Activated naive CD8-positive, alpha-beta T cell treated with anti-CD3 and anti-CD28 coated beads, Interleukin-2, amount 50 U/mL, for 24 hours (primary cell): Measurements from ENCODE around the gene ENPEP.
A peak's percentile ranks its signal among the peaks of the same experiment; 100 is the strongest.
"Not testable (repeated sequence)": the region's sequence is repeated elsewhere in the genome, so short reads cannot be mapped to it uniquely, and the experiment has no call there.

ENCODE experiments used
- ATAC-seq: fragments of 150-1000 bp; cut with Tn5 transposase; one replicate; pipeline ENCODE4 v1.10.0; 2021
- DNase-seq: peaks from one replicate; pipeline ENCODE4 v3.0.0; 2021
- H3K27ac Mint-ChIP-seq: one replicate; pipeline ENCODE4 v1.8.0; 2021; ENCODE audit warnings: mild to moderate bottlenecking, mixed read lengths
- H3K27me3 Mint-ChIP-seq: one replicate; pipeline ENCODE4 v1.8.0; 2021; ENCODE audit warnings: mixed read lengths
- H3K36me3 Mint-ChIP-seq: one replicate; pipeline ENCODE4 v1.8.0; 2021; ENCODE audit warnings: low read depth, mixed read lengths
- H3K4me1 Mint-ChIP-seq: one replicate; pipeline ENCODE4 v1.8.0; 2021; ENCODE audit warnings: mixed read lengths
- H3K4me3 Mint-ChIP-seq: one replicate; pipeline ENCODE4 v1.8.0; 2021; ENCODE audit warnings: mild to moderate bottlenecking, moderate library complexity, mixed read lengths
- H3K9me3 Mint-ChIP-seq: one replicate; pipeline ENCODE4 v1.8.0; 2021; ENCODE audit warnings: mixed read lengths

The ENPEP gene

GRCh38 chr4:110526589-110526988, 50.6 kb downstream of the ENPEP start:
- Mint-ChIP-seq H3K27ac (no peak overlapping the region), H3K27me3 (peaks cover 31% of the 10 kb centered on the region), H3K36me3 (no peaks in the 10 kb centered on the region), H3K4me1 (peaks cover 13% of the 10 kb centered on the region), H3K9me3 (no peaks in the 10 kb centered on the region), H3K4me3 (no peak overlapping the region)
- DNase-seq (no peak), ATAC-seq (no peak)

- peak; percentile 86 for ATAC-seq
- peak; percentile 16 for DNase-seq
- peaks cover 33% of the 10 kb centered on the region for H3K27me3 Mint-ChIP-seq
- peak overlapping the region; percentile 64 for H3K27ac Mint-ChIP-seq
- no peaks in the 10 kb centered on the region for H3K9me3 Mint-ChIP-seq
- H3K4me1 Mint-ChIP-seq = peaks cover 13% of the 10 kb centered on the region
- H3K4me3 Mint-ChIP-seq = no peak overlapping the region
- no peaks in the 10 kb centered on the region for H3K36me3 Mint-ChIP-seq
Measured at GRCh38 chr4:110527156-110527555, 51.2 kb downstream of the ENPEP start.

DNA sequence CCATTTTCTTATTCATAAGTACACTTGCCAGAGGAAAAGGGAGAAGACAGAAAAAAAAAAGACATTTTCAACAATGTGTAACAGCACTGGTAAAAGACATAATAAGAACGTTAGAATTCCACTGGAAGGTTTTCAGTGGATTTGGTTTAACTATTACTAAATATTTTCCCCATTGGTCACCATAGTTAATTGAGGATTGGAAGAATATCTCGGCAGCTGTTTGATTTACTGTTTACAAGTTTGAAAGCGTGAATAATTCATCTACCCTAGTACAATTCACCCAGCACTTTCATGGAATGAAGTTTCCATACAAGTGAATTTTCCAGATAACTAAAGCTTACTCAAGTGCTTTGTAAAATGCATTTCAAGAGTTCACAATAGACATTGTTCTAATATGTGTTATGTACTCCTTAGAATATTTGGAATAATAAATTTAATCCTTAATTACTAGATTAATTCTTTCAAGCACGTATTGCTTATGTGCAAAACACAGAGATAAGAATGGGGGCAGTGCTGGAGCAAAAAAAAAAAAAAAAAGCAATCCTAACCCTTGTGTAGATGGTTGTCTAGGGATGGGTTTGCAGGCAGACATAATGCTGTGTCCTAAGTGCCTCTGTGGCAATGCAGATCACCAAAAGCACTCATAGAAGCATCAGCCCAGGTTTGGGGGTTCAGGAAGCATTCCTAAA, 57.1 kb downstream of the ENPEP start:
- ATAC-seq (no peak), DNase-seq (no peak)
- no peaks in the 10 kb centered on the region for H3K36me3 Mint-ChIP-seq
- no peak overlapping the region for H3K27ac Mint-ChIP-seq
- H3K4me1 Mint-ChIP-seq = no peaks in the 10 kb centered on the region
- peaks cover 27% of the 10 kb centered on the region for H3K27me3 Mint-ChIP-seq
- no peak overlapping the region for H3K4me3 Mint-ChIP-seq
- no peaks in the 10 kb centered on the region for H3K9me3 Mint-ChIP-seq

DNA sequence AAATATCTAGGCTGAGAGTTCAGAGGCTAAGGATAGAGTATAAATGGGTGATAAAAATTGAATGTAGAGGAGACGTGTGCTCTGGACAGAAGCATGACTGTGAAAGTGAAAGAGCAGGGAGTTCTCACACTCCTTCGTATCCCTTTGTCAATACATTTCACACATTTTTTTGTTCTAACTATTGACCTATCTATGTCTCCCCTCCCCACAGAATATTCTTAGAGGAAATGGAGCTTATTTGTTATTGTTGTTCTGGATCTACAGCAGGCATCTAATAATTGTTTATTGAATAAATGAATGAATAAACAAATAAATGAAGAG, 57.6 kb downstream of the ENPEP start:
- ATAC-seq (no peak), DNase-seq (no peak)
- peaks cover 23% of the 10 kb centered on the region for H3K27me3 Mint-ChIP-seq
- no peaks in the 10 kb centered on the region for H3K4me1 Mint-ChIP-seq
- H3K27ac Mint-ChIP-seq = no peak overlapping the region
- H3K4me3 Mint-ChIP-seq = no peak overlapping the region
- no peaks in the 10 kb centered on the region for H3K9me3 Mint-ChIP-seq
- H3K36me3 Mint-ChIP-seq = no peaks in the 10 kb centered on the region

DNA sequence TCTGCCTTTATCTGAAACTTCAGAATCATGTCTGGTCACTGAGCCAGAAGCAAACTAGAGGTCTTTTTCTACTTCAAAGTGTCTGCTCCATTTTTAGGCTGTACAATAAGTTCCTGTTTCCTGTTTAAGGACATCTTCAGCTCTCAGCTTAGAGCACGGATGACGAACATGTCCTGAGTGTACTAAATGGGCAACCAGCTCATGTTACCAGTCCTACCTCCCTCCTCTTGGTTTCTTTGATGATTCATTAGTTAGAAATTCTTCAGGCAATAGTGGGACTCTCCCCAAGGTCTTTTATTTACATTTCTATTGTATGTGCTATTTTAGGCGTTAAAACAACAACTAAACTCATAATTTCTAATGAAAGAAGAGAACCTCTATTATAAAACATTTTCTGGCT, 58.0 kb downstream of the ENPEP start:
- Mint-ChIP-seq H3K4me1 (no peaks in the 10 kb centered on the region), H3K9me3 (no peaks in the 10 kb centered on the region), H3K4me3 (no peak overlapping the region), H3K27ac (no peak overlapping the region), H3K27me3 (peaks cover 23% of the 10 kb centered on the region), H3K36me3 (no peaks in the 10 kb centered on the region)
- DNase-seq = no peak
- no peak for ATAC-seq

- H3K36me3 Mint-ChIP-seq = no peaks in the 10 kb centered on the region
- DNase-seq = no peak
- no peak for ATAC-seq
- H3K9me3 Mint-ChIP-seq = no peaks in the 10 kb centered on the region
- H3K27me3 Mint-ChIP-seq = peaks cover 18% of the 10 kb centered on the region
- H3K4me3 Mint-ChIP-seq = no peak overlapping the region
- no peaks in the 10 kb centered on the region for H3K4me1 Mint-ChIP-seq
- H3K27ac Mint-ChIP-seq = no peak overlapping the region
Measured at GRCh38 chr4:110540581-110540980, 64.6 kb downstream of the ENPEP start.

- H3K27ac Mint-ChIP-seq = no peak overlapping the region
- no peaks in the 10 kb centered on the region for H3K4me1 Mint-ChIP-seq
- no peaks in the 10 kb centered on the region for H3K36me3 Mint-ChIP-seq
- ATAC-seq (no peak), DNase-seq (no peak)
- no peaks in the 10 kb centered on the region for H3K9me3 Mint-ChIP-seq
- H3K4me3 Mint-ChIP-seq = no peak overlapping the region
- peaks cover 19% of the 10 kb centered on the region for H3K27me3 Mint-ChIP-seq
Measured at GRCh38 chr4:110540982-110541451, 65.1 kb downstream of the ENPEP start.

DNA sequence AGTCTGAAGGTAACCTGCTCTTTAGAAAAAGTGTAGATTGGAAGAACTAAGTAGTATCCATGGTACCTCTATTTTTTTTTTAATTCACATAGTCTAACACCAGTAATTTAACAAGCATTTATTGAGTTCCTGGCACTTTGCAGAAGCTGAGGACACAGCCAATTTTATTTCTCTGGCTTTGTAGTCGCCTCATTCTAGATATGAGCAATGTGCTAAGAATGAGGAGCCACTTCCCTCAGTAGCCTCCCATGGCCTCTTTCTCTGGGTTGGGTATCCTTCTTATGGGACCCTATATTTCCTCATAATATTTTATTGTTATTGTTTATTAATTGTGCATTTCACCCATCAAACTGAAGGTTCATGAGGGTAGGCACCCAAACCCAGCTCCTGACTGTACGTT, 67.6 kb downstream of the ENPEP start:
- Mint-ChIP-seq H3K27me3 (peaks cover 16% of the 10 kb centered on the region), H3K27ac (no peak overlapping the region), H3K36me3 (no peaks in the 10 kb centered on the region), H3K9me3 (no peaks in the 10 kb centered on the region), H3K4me1 (no peaks in the 10 kb centered on the region), H3K4me3 (no peak overlapping the region)
- DNase-seq (no peak), ATAC-seq (no peak)

DNA sequence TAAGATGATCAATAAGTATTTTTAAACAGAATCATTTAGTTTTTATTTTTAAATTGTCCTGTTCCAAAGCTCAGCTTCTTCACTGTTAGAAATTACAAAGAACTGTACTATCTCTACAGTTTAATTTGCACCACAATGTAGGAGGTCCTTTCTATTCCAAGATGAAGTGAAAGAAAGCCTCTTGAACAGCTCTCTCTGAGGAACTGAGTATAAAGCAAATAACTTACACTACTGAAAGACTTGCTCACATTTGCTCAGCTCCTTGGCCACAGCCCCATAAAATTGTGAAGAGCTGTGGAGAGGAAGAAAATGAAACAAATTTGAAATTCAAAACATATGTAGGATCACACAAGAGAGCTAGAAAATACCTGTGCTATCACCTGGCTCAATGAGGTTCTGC, 68.6 kb downstream of the ENPEP start:
- H3K4me3 Mint-ChIP-seq = no peak overlapping the region
- H3K4me1 Mint-ChIP-seq = no peaks in the 10 kb centered on the region
- ATAC-seq (no peak), DNase-seq (no peak)
- no peak overlapping the region for H3K27ac Mint-ChIP-seq
- no peaks in the 10 kb centered on the region for H3K36me3 Mint-ChIP-seq
- peaks cover 13% of the 10 kb centered on the region for H3K27me3 Mint-ChIP-seq
- H3K9me3 Mint-ChIP-seq = no peaks in the 10 kb centered on the region

GRCh38 chr4:110550260-110550659, 74.3 kb downstream of the ENPEP start:
- peaks cover 7% of the 10 kb centered on the region for H3K27me3 Mint-ChIP-seq
- no peaks in the 10 kb centered on the region for H3K36me3 Mint-ChIP-seq
- no peaks in the 10 kb centered on the region for H3K9me3 Mint-ChIP-seq
- no peak for ATAC-seq
- H3K27ac Mint-ChIP-seq = no peak overlapping the region
- H3K4me1 Mint-ChIP-seq = no peaks in the 10 kb centered on the region
- no peak for DNase-seq
- H3K4me3 Mint-ChIP-seq = no peak overlapping the region

GRCh38 chr4:110553197-110553596, 77.2 kb downstream of the ENPEP start:
- Mint-ChIP-seq H3K4me1 (no peaks in the 10 kb centered on the region), H3K27ac (no peak overlapping the region), H3K4me3 (no peak overlapping the region), H3K27me3 (peaks cover 4% of the 10 kb centered on the region), H3K9me3 (no peaks in the 10 kb centered on the region), H3K36me3 (no peaks in the 10 kb centered on the region)
- no peak for ATAC-seq
- no peak for DNase-seq

GRCh38 chr4:110567214-110567613, 91.3 kb downstream of the ENPEP start:
- Mint-ChIP-seq H3K9me3 (peaks cover 2% of the 10 kb centered on the region), H3K4me3 (no peak overlapping the region), H3K27ac (no peak overlapping the region), H3K36me3 (no peaks in the 10 kb centered on the region), H3K4me1 (no peaks in the 10 kb centered on the region), H3K27me3 (peaks cover 16% of the 10 kb centered on the region)
- DNase-seq (no peak), ATAC-seq (no peak)

- H3K4me1 Mint-ChIP-seq, H3K36me3 Mint-ChIP-seq, ATAC-seq, H3K27me3 Mint-ChIP-seq, H3K4me3 Mint-ChIP-seq, H3K27ac Mint-ChIP-seq, DNase-seq: not testable (repeated sequence)
- H3K9me3 Mint-ChIP-seq = peaks cover 22% of the 10 kb centered on the region
Measured at GRCh38 chr4:110576696-110577095, 100.7 kb downstream of the ENPEP start.

GRCh38 chr4:110586131-110586850, 110.3 kb downstream of the ENPEP start:
- ATAC-seq (no peak), DNase-seq (no peak)
- no peaks in the 10 kb centered on the region for H3K4me1 Mint-ChIP-seq
- H3K27me3 Mint-ChIP-seq = peaks cover 12% of the 10 kb centered on the region
- H3K27ac Mint-ChIP-seq = no peak overlapping the region
- no peaks in the 10 kb centered on the region for H3K36me3 Mint-ChIP-seq
- H3K9me3 Mint-ChIP-seq = peaks cover 3% of the 10 kb centered on the region
- H3K4me3 Mint-ChIP-seq = no peak overlapping the region

GRCh38 chr4:110587666-110588285, 111.8 kb downstream of the ENPEP start:
- peaks cover 14% of the 10 kb centered on the region for H3K27me3 Mint-ChIP-seq
- H3K9me3 Mint-ChIP-seq = peaks cover 3% of the 10 kb centered on the region
- ATAC-seq (no peak), DNase-seq (no peak)
- no peaks in the 10 kb centered on the region for H3K4me1 Mint-ChIP-seq
- H3K36me3 Mint-ChIP-seq = no peaks in the 10 kb centered on the region
- H3K4me3 Mint-ChIP-seq = no peak overlapping the region
- H3K27ac Mint-ChIP-seq = no peak overlapping the region
